KMS-11 (cell line): ENCODE measurements around the gene DYNLT5.
"Not testable (repeated sequence)": the region's sequence is repeated elsewhere in the genome, so short reads cannot be mapped to it uniquely, and the experiment has no call there.

Experiments
- H2AFZ ChIP-seq: fragments of 200-600 bp; sonication (generic); 2 replicates; pipeline ENCODE4 v1.6.1; 2016; ENCODE audit warnings: antibody characterized with exemption, mixed run types, low read depth
- H3K27ac ChIP-seq: fragments of 200-600 bp; sonication (generic); 2 replicates; pipeline ENCODE4 v1.6.1; 2016; ENCODE audit warnings: mild to moderate bottlenecking, mixed run types
- H3K27me3 ChIP-seq: fragments of 200-600 bp; sonication (generic); 2 replicates; pipeline ENCODE4 v1.6.1; 2017; ENCODE audit warnings: mild to moderate bottlenecking, low read depth, mixed run types, moderate library complexity; ENCODE audit not compliant: insufficient read depth
- H3K36me3 ChIP-seq: fragments of 200-600 bp; sonication (generic); 2 replicates; pipeline ENCODE4 v1.6.1; 2017; ENCODE audit warnings: mild to moderate bottlenecking, mixed run types; ENCODE audit not compliant: insufficient read depth
- H3K4me1 ChIP-seq: fragments of 200-600 bp; sonication (generic); 2 replicates; pipeline ENCODE4 v1.6.1; 2016; ENCODE audit warnings: mild to moderate bottlenecking, low read depth, mixed run types; ENCODE audit not compliant: poor library complexity, severe bottlenecking
- H3K4me2 ChIP-seq: fragments of 200-600 bp; sonication (generic); 2 replicates; pipeline ENCODE4 v1.7.0; 2016; ENCODE audit warnings: mild to moderate bottlenecking, mixed run types
- H3K4me3 ChIP-seq: fragments of 200-600 bp; sonication (generic); IDR thresholded peaks from 2 replicates; pipeline ENCODE4 v1.6.1; 2017; ENCODE audit warnings: low read depth, low read length, mixed read lengths; ENCODE audit not compliant: insufficient read depth
- H3K79me2 ChIP-seq: fragments of 200-600 bp; sonication (generic); 2 replicates; pipeline ENCODE4 v1.6.1; 2016; ENCODE audit warnings: low read depth, mixed run types; ENCODE audit not compliant: insufficient read depth
- H3K9ac ChIP-seq: fragments of 200-600 bp; sonication (generic); 2 replicates; pipeline ENCODE4 v1.6.1; 2016; ENCODE audit warnings: mild to moderate bottlenecking, mixed run types
- H4K20me1 ChIP-seq: fragments of 200-600 bp; sonication (generic); 2 replicates; pipeline ENCODE4 v1.6.1; 2016; ENCODE audit warnings: mild to moderate bottlenecking, mixed run types; ENCODE audit not compliant: insufficient read depth
- CTCF ChIP-seq: fragments of 200-600 bp; sonication (generic); conservative IDR thresholded peaks from 2 replicates; pipeline ENCODE4 v1.6.1; 2017; ENCODE audit warnings: low read depth, mild to moderate bottlenecking, antibody characterized with exemption, low read length, moderate library complexity, mixed read lengths

Gene DYNLT5

GRCh38 chr1:66778266-66778665, 26.0 kb downstream of the DYNLT5 start:
- H3K4me2 ChIP-seq: peak overlapping the region; percentile 90
- peak overlapping the region; percentile 66 for H3K4me3 ChIP-seq

GRCh38 chr1:66778969-66779368, 26.7 kb downstream of the DYNLT5 start:
- Histone ChIP-seq H3K4me3 (peak overlapping the region; percentile 66), H3K27ac (peak overlapping the region; percentile 96), H3K79me2 (peaks cover 15% of the 10 kb centered on the region; the same call in 1 of the 2 replicates), H3K4me2 (peak overlapping the region; percentile 90), H2AFZ (no peak overlapping the region), H3K36me3 (no peaks in the 10 kb centered on the region), H3K27me3 (no peaks in the 10 kb centered on the region), H3K9ac (peak overlapping the region; percentile 78), H3K4me1 (peaks cover 51% of the 10 kb centered on the region), H4K20me1 (no peaks in the 10 kb centered on the region)
- no peak for TF ChIP-seq CTCF

More at GRCh38 chr1:66778266-66778665, 26.0 kb downstream of the DYNLT5 start:
- H2AFZ ChIP-seq: no peak overlapping the region
- peaks cover 58% of the 10 kb centered on the region for H3K4me1 ChIP-seq
- H3K9ac ChIP-seq: peak overlapping the region; percentile 78
- peak overlapping the region; percentile 96 for H3K27ac ChIP-seq
- TF ChIP-seq CTCF: no peak
- H3K36me3 ChIP-seq: no peaks in the 10 kb centered on the region
- H3K79me2 ChIP-seq: peaks cover 18% of the 10 kb centered on the region; the same call in 1 of the 2 replicates
- H3K27me3 ChIP-seq: no peaks in the 10 kb centered on the region
- no peaks in the 10 kb centered on the region for H4K20me1 ChIP-seq

- Histone ChIP-seq H3K9ac (peak overlapping the region; percentile 78), H2AFZ (no peak overlapping the region), H3K27me3 (no peaks in the 10 kb centered on the region), H3K4me2 (peak overlapping the region; percentile 90), H3K4me1 (peaks cover 45% of the 10 kb centered on the region), H4K20me1 (no peaks in the 10 kb centered on the region), H3K4me3 (peak overlapping the region; percentile 15), H3K36me3 (no peaks in the 10 kb centered on the region), H3K27ac (peak overlapping the region; percentile 96), H3K79me2 (peaks cover 15% of the 10 kb centered on the region; the same call in 1 of the 2 replicates)
- TF ChIP-seq CTCF: no peak
Observed at GRCh38 chr1:66779475-66780078, 27.3 kb downstream of the DYNLT5 start.

- H2AFZ ChIP-seq, H3K36me3 ChIP-seq, H3K4me2 ChIP-seq, H4K20me1 ChIP-seq, H3K79me2 ChIP-seq, H3K27me3 ChIP-seq, H3K4me3 ChIP-seq, H3K27ac ChIP-seq, H3K9ac ChIP-seq: not testable (repeated sequence)
- peaks cover 20% of the 10 kb centered on the region for H3K4me1 ChIP-seq
Observed at GRCh38 chr1:66785800-66786199, 33.5 kb downstream of the DYNLT5 start.

DNA sequence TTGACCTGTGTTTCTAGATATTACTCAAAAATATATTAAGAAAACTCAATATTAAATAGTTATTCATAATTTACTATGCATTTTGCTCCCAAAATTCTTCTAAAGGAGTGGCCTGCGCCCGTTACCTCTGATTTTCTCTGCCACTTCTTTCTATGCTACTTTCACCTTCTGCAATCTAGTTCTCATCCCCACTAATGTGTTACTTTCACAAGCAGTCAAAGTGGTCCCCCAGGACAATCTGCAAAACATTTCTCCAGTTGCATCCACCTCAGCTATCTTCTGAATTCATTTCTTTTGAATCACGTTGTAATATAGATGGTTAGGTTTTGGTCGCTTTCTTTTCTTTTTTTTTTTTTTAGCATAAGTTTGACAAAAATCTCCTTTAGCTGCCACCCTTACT, 35.4 kb downstream of the DYNLT5 start:
- Histone ChIP-seq H4K20me1 (no peaks in the 10 kb centered on the region), H3K4me1 (peaks cover 15% of the 10 kb centered on the region), H3K4me2 (no peak overlapping the region), H3K36me3 (no peaks in the 10 kb centered on the region), H3K27ac (no peak overlapping the region), H3K27me3 (no peaks in the 10 kb centered on the region), H2AFZ (no peak overlapping the region), H3K4me3 (no peak overlapping the region), H3K9ac (no peak overlapping the region), H3K79me2 (no peaks in the 10 kb centered on the region)
- TF ChIP-seq CTCF: no peak
